HEK293 (cell line): ENCODE results near the gene BMF.
A peak's percentile ranks its signal among the peaks of the same experiment; 100 is the strongest.

Source experiments
- ELK4 ChIP-seq: IDR thresholded peaks from 2 replicates; pipeline ENCODE4 v1.6.1; 2011; ENCODE audit warnings: mild to moderate bottlenecking, low read depth, low read length, borderline replicate concordance
- HOXC10 ChIP-seq: sonication (generic); formaldehyde crosslinking; IDR thresholded peaks from 2 replicates; pipeline ENCODE4 v1.8.1; 2023; ENCODE audit warnings: mild to moderate bottlenecking, missing genetic modification reagents
- INSM2 ChIP-seq: fragments of 450-650 bp; formaldehyde crosslinking; IDR thresholded peaks from 2 replicates; pipeline ENCODE4 v1.5.1; 2016; ENCODE audit warnings: missing biosample characterization, missing genetic modification characterization
- KLF16 ChIP-seq: fragments of 450-650 bp; formaldehyde crosslinking; IDR thresholded peaks from 2 replicates; pipeline ENCODE4 v1.5.1; 2017; ENCODE audit warnings: missing biosample characterization, missing genetic modification characterization
- OVOL3 ChIP-seq: fragments of 450-650 bp; formaldehyde crosslinking; IDR thresholded peaks from 2 replicates; pipeline ENCODE4 v1.5.1; 2016; ENCODE audit warnings: missing biosample characterization, missing genetic modification characterization
- PRDM1 ChIP-seq: fragments of 450-650 bp; formaldehyde crosslinking; IDR thresholded peaks from 2 replicates; pipeline ENCODE4; 2016; ENCODE audit warnings: missing biosample characterization, missing genetic modification characterization
- REST ChIP-seq: fragments of 450-650 bp; formaldehyde crosslinking; IDR thresholded peaks from 2 replicates; pipeline ENCODE4 v1.5.1; 2016; ENCODE audit warnings: missing biosample characterization, missing genetic modification characterization
- SETDB1 ChIP-seq: IDR thresholded peaks from one replicate; pipeline ENCODE4 v1.6.1; 2017; ENCODE audit warnings: mild to moderate bottlenecking, low read length, moderate library complexity, mixed read lengths; ENCODE audit not compliant: insufficient read length
- SP7 ChIP-seq: fragments of 450-650 bp; formaldehyde crosslinking; IDR thresholded peaks from 2 replicates; pipeline ENCODE4 v1.5.1; 2016; ENCODE audit warnings: missing biosample characterization, missing genetic modification characterization
- ZBTB1 ChIP-seq: fragments of 450-650 bp; formaldehyde crosslinking; IDR thresholded peaks from 2 replicates; pipeline ENCODE4 v1.5.1; 2016; ENCODE audit warnings: missing biosample characterization, missing genetic modification characterization
- ZBTB48 ChIP-seq: fragments of 450-650 bp; formaldehyde crosslinking; IDR thresholded peaks from 2 replicates; pipeline ENCODE4 v1.5.1; 2016; ENCODE audit warnings: missing biosample characterization, missing genetic modification characterization
- ZBTB7A ChIP-seq: fragments of 450-650 bp; formaldehyde crosslinking; IDR thresholded peaks from 2 replicates; pipeline ENCODE4 v1.5.1; 2016; ENCODE audit warnings: low read depth, missing biosample characterization, missing genetic modification characterization
- ZBTB8A ChIP-seq: fragments of 450-650 bp; formaldehyde crosslinking; IDR thresholded peaks from 2 replicates; pipeline ENCODE4 v1.5.1; 2016; ENCODE audit warnings: missing biosample characterization, missing genetic modification characterization
- ZFP69B ChIP-seq: fragments of 450-650 bp; formaldehyde crosslinking; IDR thresholded peaks from 2 replicates; pipeline ENCODE4 v1.5.1; 2016; ENCODE audit warnings: missing biosample characterization, missing genetic modification characterization
- ZNF146 ChIP-seq: fragments of 450-650 bp; formaldehyde crosslinking; IDR thresholded peaks from 2 replicates; pipeline ENCODE4 v1.5.1; 2016; ENCODE audit warnings: missing biosample characterization, missing genetic modification characterization
- ZNF157 ChIP-seq: fragments of 450-650 bp; formaldehyde crosslinking; IDR thresholded peaks from 2 replicates; pipeline ENCODE4 v1.5.1; 2016; ENCODE audit warnings: missing biosample characterization, missing genetic modification characterization
- ZNF18 ChIP-seq: fragments of 450-650 bp; formaldehyde crosslinking; IDR thresholded peaks from 2 replicates; pipeline ENCODE4 v1.5.1; 2016; ENCODE audit warnings: missing biosample characterization, missing genetic modification characterization
- ZNF221 ChIP-seq: fragments of 450-650 bp; formaldehyde crosslinking; IDR thresholded peaks from 2 replicates; pipeline ENCODE4 v1.5.1; 2017; ENCODE audit warnings: missing biosample characterization, missing genetic modification characterization, borderline replicate concordance
- ZNF266 ChIP-seq: fragments of 450-650 bp; formaldehyde crosslinking; IDR thresholded peaks from 2 replicates; pipeline ENCODE4 v1.5.1; 2016; ENCODE audit warnings: missing biosample characterization, missing genetic modification characterization, low read depth
- ZNF302 ChIP-seq: fragments of 450-650 bp; formaldehyde crosslinking; IDR thresholded peaks from 2 replicates; pipeline ENCODE4 v1.5.1; 2016; ENCODE audit warnings: missing biosample characterization, missing genetic modification characterization, low read depth
- ZNF311 ChIP-seq: fragments of 450-650 bp; formaldehyde crosslinking; IDR thresholded peaks from 2 replicates; pipeline ENCODE4 v1.5.1; 2017; ENCODE audit warnings: missing biosample characterization, missing genetic modification characterization, borderline replicate concordance
- ZNF324 ChIP-seq: fragments of 450-650 bp; formaldehyde crosslinking; IDR thresholded peaks from 2 replicates; pipeline ENCODE4 v1.5.1; 2016; ENCODE audit warnings: missing biosample characterization, missing genetic modification characterization
- ZNF335 ChIP-seq: fragments of 450-650 bp; formaldehyde crosslinking; conservative IDR thresholded peaks from 2 replicates; pipeline ENCODE4 v1.5.1; 2016; ENCODE audit warnings: missing biosample characterization, missing genetic modification characterization
- ZNF341 ChIP-seq: fragments of 450-650 bp; formaldehyde crosslinking; IDR thresholded peaks from 2 replicates; pipeline ENCODE4; 2016; ENCODE audit warnings: low read depth, missing biosample characterization, missing genetic modification characterization
- ZNF394 ChIP-seq: fragments of 450-650 bp; formaldehyde crosslinking; IDR thresholded peaks from 2 replicates; pipeline ENCODE4 v1.5.1; 2016; ENCODE audit warnings: missing biosample characterization, missing genetic modification characterization, mild to moderate bottlenecking, moderate library complexity, borderline replicate concordance
- ZNF398 ChIP-seq: fragments of 450-650 bp; formaldehyde crosslinking; IDR thresholded peaks from 2 replicates; pipeline ENCODE4 v1.5.1; 2017; ENCODE audit warnings: missing biosample characterization, missing genetic modification characterization
- ZNF423 ChIP-seq: fragments of 450-650 bp; formaldehyde crosslinking; IDR thresholded peaks from 2 replicates; pipeline ENCODE4 v1.5.1; 2016; ENCODE audit warnings: missing biosample characterization, missing genetic modification characterization
- ZNF473 ChIP-seq: fragments of 450-650 bp; formaldehyde crosslinking; IDR thresholded peaks from 2 replicates; pipeline ENCODE4 v1.5.1; 2017; ENCODE audit warnings: missing biosample characterization, missing genetic modification characterization
- ZNF558 ChIP-seq: fragments of 450-650 bp; formaldehyde crosslinking; IDR thresholded peaks from 2 replicates; pipeline ENCODE4 v1.5.1; 2016; ENCODE audit warnings: missing biosample characterization, missing genetic modification characterization
- ZNF600 ChIP-seq: fragments of 450-650 bp; formaldehyde crosslinking; IDR thresholded peaks from 2 replicates; pipeline ENCODE4 v1.5.1; 2016; ENCODE audit warnings: missing biosample characterization, missing genetic modification characterization
- ZNF776 ChIP-seq: fragments of 450-650 bp; formaldehyde crosslinking; IDR thresholded peaks from 2 replicates; pipeline ENCODE4 v1.5.0; 2017; ENCODE audit warnings: missing biosample characterization, missing genetic modification characterization, borderline replicate concordance

The BMF gene

GRCh38 chr15:40044717-40045571, 63.7 kb downstream of the BMF start (continued):
- TF ChIP-seq KLF16 (tag by site-specific recombination) (no peak; the same call in 1 of the 2 replicates), ZBTB48 (tag by site-specific recombination) (no peak; the same call in 1 of the 2 replicates), ZBTB7A (tag by site-specific recombination) (no peak), REST (no peak), ZNF341 (no peak), ZNF558 (no peak), ZNF157 (tag by site-specific recombination) (no peak), ZBTB1 (tag by site-specific recombination) (no peak), ZNF335 (tag by site-specific recombination) (no peak; the same call in none of the 2 replicates), ZBTB8A (tag by site-specific recombination) (0 out of 2 replicates have a peak, but pooled peaks have one; percentile 18), ZNF394 (tag by site-specific recombination) (no peak), ZFP69B (tag by site-specific recombination) (no peak), INSM2 (tag by site-specific recombination) (no peak), ZNF266 (no peak), HOXC10 (no peak), ZNF18 (tag by site-specific recombination) (no peak), ZNF311 (tag by site-specific recombination) (no peak), SETDB1 (no peak), SP7 (tag by site-specific recombination) (peak; percentile 48; the same call in 1 of the 2 replicates), OVOL3 (tag by site-specific recombination) (no peak), ZNF324 (tag by site-specific recombination) (no peak), ZNF423 (tag by site-specific recombination) (no peak), ZNF473 (tag by site-specific recombination) (no peak), ELK4 (no peak), ZNF600 (tag by site-specific recombination) (0 out of 2 replicates have a peak, but pooled peaks have one; percentile 20), ZNF146 (tag by site-specific recombination) (no peak), ZNF398 (tag by site-specific recombination) (no peak), PRDM1 (tag by site-specific recombination) (no peak), ZNF302 (tag by site-specific recombination) (no peak), ZNF221 (tag by site-specific recombination) (no peak), ZNF776 (tag by site-specific recombination) (no peak)
